ENCODE data around the gene CELSR1.

Gene CELSR1

GRCh38 chr22:46348099-46348695, 189.2 kb downstream of the CELSR1 start:
- no peak for TF ChIP-seq POLR2AphosphoS5 (IDR thresholded peaks at IDR 0.05; ENCODE audit: low read depth)
- TF ChIP-seq GABPA (IDR thresholded peaks at IDR 0.05; ENCODE audit: low read depth), result no peak
- TF ChIP-seq, protein P1, sequence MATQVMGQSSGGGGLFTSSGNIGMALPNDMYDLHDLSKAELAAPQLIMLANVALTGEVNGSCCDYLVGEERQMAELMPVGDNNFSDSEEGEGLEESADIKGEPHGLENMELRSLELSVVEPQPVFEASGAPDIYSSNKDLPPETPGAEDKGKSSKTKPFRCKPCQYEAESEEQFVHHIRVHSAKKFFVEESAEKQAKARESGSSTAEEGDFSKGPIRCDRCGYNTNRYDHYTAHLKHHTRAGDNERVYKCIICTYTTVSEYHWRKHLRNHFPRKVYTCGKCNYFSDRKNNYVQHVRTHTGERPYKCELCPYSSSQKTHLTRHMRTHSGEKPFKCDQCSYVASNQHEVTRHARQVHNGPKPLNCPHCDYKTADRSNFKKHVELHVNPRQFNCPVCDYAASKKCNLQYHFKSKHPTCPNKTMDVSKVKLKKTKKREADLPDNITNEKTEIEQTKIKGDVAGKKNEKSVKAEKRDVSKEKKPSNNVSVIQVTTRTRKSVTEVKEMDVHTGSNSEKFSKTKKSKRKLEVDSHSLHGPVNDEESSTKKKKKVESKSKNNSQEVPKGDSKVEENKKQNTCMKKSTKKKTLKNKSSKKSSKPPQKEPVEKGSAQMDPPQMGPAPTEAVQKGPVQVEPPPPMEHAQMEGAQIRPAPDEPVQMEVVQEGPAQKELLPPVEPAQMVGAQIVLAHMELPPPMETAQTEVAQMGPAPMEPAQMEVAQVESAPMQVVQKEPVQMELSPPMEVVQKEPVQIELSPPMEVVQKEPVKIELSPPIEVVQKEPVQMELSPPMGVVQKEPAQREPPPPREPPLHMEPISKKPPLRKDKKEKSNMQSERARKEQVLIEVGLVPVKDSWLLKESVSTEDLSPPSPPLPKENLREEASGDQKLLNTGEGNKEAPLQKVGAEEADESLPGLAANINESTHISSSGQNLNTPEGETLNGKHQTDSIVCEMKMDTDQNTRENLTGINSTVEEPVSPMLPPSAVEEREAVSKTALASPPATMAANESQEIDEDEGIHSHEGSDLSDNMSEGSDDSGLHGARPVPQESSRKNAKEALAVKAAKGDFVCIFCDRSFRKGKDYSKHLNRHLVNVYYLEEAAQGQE (IDR thresholded peaks at IDR 0.05; ENCODE audit: insufficient replicate concordance, low read depth), result no peak
- no peak for TF ChIP-seq SPI1 (IDR thresholded peaks at IDR 0.05; ENCODE audit: borderline replicate concordance, low read depth)
- no peak for TF ChIP-seq CTCF (IDR thresholded peaks at IDR 0.05; ENCODE audit: insufficient read depth, low read length)
- DNase-seq (ENCODE audit: low read depth in 1 of 2, low spot score in 1 of 2), result no peak
- Histone ChIP-seq H3K27ac (replicated peaks) (no peak overlapping the region), H3K27me3 (ENCODE audit: insufficient read depth, poor library complexity, severe bottlenecking) (no peaks in the 10 kb centered on the region), H3K4me3 (replicated peaks; ENCODE audit: insufficient read depth, low read length) (no peak overlapping the region)

DNA sequence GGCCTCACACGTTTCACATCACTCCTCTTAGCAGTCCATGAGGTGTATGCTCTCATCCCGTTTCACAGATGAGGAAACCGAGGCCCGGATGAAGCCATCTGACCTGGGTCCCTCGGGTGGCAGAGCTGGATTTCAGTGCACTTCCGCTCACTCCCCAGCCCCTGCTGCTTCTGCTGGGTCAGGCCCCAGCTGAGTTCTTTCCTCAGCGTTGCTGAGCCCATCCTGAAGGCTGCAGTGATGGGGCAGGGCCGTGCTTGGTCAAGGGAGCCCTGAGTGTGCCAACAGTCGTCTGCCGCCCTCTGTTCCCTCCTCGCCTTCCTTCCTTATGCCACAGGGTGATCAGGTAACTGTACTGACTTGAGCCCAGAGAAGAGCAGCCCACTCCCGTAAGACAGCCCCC, 189.8 kb downstream of the CELSR1 start:
- H3K27ac ChIP-seq (replicated peaks), result no peak overlapping the region
- H3K27me3 ChIP-seq (ENCODE audit: insufficient read depth, poor library complexity, severe bottlenecking), result no peaks in the 10 kb centered on the region
- no peak for DNase-seq (ENCODE audit: low read depth in 1 of 2, low spot score in 1 of 2)
- no peak overlapping the region for H3K4me3 ChIP-seq (replicated peaks; ENCODE audit: insufficient read depth, low read length)
- TF ChIP-seq CTCF (IDR thresholded peaks at IDR 0.05; ENCODE audit: insufficient read depth, low read length) (no peak), SPI1 (IDR thresholded peaks at IDR 0.05; ENCODE audit: borderline replicate concordance, low read depth) (no peak), GABPA (IDR thresholded peaks at IDR 0.05; ENCODE audit: low read depth) (no peak), POLR2AphosphoS5 (IDR thresholded peaks at IDR 0.05; ENCODE audit: low read depth) (no peak)
- TF ChIP-seq, protein P1 (IDR thresholded peaks at IDR 0.05; ENCODE audit: insufficient replicate concordance, low read depth), result no peak

- DNase-seq (ENCODE audit: low read depth in 1 of 2, low spot score in 1 of 2), result no peak
- Histone ChIP-seq H3K27me3 (ENCODE audit: insufficient read depth, poor library complexity, severe bottlenecking) (no peaks in the 10 kb centered on the region), H3K4me3 (replicated peaks; ENCODE audit: insufficient read depth, low read length) (no peak overlapping the region), H3K27ac (replicated peaks) (no peak overlapping the region)
- no peak for TF ChIP-seq SPI1 (IDR thresholded peaks at IDR 0.05; ENCODE audit: borderline replicate concordance, low read depth)
- TF ChIP-seq, protein P1 (IDR thresholded peaks at IDR 0.05; ENCODE audit: insufficient replicate concordance, low read depth), result no peak
- TF ChIP-seq CTCF (IDR thresholded peaks at IDR 0.05; ENCODE audit: insufficient read depth, low read length), result no peak
- TF ChIP-seq POLR2AphosphoS5 (IDR thresholded peaks at IDR 0.05; ENCODE audit: low read depth), result no peak
- TF ChIP-seq GABPA (IDR thresholded peaks at IDR 0.05; ENCODE audit: low read depth), result no peak
Measured at GRCh38 chr22:46346680-46347405, 190.6 kb downstream of the CELSR1 start.
